Measurements from ENCODE around the gene PKN1. TPM values are rescaled to one million over a fixed set of nuclear protein-coding genes. Genes with fewer than 3 reads are reported as not detected.

PKN1 gene
- total and polyA plus RNA-seq, 9 of the 15 experiments (the other 6 are each of a cell fraction or from before 2014, with no cell fraction given): 0.30 to 228 (median 77.5) TPM

DNA sequence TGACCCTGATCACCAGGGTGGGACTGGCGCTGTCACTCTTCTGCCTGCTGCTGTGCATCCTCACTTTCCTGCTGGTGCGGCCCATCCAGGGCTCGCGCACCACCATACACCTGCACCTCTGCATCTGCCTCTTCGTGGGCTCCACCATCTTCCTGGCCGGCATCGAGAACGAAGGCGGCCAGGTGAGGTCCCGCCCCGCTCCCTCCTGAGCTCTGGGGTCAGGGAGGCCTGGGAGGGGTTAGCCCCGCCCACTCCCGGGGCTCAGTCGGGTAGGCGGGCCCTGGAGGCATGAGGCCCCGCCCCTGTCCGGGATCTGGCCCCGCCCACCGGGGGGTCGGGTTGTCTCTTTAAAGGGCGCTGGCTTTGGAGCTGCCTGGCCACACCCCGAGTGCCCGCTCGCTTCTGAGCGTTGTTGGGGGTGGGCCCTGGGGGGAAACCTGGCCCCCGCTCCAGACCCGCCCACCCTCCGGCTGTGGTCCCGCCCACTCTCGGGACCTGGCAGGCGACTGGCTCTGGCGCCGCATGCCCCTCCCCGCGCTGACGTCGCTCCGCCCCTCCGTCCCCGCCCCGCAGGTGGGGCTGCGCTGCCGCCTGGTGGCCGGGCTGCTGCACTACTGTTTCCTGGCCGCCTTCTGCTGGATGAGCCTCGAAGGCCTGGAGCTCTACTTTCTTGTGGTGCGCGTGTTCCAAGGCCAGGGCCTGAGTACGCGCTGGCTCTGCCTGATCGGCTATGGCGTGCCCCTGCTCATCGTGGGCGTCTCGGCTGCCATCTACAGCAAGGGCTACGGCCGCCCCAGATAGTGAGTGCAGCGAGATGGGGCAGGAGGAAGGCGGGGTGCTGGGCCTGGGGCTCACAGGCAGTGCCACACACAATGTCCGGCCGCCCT lies 27.1 kb upstream of the PKN1 start (continued):
- TF ChIP-seq, protein P1, sequence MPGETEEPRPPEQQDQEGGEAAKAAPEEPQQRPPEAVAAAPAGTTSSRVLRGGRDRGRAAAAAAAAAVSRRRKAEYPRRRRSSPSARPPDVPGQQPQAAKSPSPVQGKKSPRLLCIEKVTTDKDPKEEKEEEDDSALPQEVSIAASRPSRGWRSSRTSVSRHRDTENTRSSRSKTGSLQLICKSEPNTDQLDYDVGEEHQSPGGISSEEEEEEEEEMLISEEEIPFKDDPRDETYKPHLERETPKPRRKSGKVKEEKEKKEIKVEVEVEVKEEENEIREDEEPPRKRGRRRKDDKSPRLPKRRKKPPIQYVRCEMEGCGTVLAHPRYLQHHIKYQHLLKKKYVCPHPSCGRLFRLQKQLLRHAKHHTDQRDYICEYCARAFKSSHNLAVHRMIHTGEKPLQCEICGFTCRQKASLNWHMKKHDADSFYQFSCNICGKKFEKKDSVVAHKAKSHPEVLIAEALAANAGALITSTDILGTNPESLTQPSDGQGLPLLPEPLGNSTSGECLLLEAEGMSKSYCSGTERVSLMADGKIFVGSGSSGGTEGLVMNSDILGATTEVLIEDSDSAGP (CRISPR knock-in tag; IDR thresholded peaks at IDR 0.05): no peak; the same call in 1 of the 2 replicates
- TF ChIP-seq, protein P2, sequence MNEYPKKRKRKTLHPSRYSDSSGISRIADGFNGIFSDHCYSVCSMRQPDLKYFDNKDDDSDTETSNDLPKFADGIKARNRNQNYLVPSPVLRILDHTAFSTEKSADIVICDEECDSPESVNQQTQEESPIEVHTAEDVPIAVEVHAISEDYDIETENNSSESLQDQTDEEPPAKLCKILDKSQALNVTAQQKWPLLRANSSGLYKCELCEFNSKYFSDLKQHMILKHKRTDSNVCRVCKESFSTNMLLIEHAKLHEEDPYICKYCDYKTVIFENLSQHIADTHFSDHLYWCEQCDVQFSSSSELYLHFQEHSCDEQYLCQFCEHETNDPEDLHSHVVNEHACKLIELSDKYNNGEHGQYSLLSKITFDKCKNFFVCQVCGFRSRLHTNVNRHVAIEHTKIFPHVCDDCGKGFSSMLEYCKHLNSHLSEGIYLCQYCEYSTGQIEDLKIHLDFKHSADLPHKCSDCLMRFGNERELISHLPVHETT (CRISPR knock-in tag; conservative IDR thresholded peaks at IDR 0.05 in 1 of 2, IDR thresholded peaks at IDR 0.05 in 1 of 2): no peak
- peak; percentile 59; the same call in 1 of the 2 replicates for TF ChIP-seq XRCC5 (IDR thresholded peaks at IDR 0.05; ENCODE audit: low read depth, low read length)
- TF ChIP-seq, protein P3, sequence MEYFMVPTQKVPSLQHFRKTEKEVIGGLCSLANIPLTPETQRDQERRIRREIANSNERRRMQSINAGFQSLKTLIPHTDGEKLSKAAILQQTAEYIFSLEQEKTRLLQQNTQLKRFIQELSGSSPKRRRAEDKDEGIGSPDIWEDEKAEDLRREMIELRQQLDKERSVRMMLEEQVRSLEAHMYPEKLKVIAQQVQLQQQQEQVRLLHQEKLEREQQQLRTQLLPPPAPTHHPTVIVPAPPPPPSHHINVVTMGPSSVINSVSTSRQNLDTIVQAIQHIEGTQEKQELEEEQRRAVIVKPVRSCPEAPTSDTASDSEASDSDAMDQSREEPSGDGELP (CRISPR knock-in tag; IDR thresholded peaks at IDR 0.05; ENCODE audit: borderline replicate concordance): peak; percentile 88
- TF ChIP-seq, protein P4, sequence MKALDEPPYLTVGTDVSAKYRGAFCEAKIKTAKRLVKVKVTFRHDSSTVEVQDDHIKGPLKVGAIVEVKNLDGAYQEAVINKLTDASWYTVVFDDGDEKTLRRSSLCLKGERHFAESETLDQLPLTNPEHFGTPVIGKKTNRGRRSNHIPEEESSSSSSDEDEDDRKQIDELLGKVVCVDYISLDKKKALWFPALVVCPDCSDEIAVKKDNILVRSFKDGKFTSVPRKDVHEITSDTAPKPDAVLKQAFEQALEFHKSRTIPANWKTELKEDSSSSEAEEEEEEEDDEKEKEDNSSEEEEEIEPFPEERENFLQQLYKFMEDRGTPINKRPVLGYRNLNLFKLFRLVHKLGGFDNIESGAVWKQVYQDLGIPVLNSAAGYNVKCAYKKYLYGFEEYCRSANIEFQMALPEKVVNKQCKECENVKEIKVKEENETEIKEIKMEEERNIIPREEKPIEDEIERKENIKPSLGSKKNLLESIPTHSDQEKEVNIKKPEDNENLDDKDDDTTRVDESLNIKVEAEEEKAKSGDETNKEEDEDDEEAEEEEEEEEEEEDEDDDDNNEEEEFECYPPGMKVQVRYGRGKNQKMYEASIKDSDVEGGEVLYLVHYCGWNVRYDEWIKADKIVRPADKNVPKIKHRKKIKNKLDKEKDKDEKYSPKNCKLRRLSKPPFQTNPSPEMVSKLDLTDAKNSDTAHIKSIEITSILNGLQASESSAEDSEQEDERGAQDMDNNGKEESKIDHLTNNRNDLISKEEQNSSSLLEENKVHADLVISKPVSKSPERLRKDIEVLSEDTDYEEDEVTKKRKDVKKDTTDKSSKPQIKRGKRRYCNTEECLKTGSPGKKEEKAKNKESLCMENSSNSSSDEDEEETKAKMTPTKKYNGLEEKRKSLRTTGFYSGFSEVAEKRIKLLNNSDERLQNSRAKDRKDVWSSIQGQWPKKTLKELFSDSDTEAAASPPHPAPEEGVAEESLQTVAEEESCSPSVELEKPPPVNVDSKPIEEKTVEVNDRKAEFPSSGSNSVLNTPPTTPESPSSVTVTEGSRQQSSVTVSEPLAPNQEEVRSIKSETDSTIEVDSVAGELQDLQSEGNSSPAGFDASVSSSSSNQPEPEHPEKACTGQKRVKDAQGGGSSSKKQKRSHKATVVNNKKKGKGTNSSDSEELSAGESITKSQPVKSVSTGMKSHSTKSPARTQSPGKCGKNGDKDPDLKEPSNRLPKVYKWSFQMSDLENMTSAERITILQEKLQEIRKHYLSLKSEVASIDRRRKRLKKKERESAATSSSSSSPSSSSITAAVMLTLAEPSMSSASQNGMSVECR (CRISPR knock-in tag; IDR thresholded peaks at IDR 0.05): no peak; the same call in 1 of the 2 replicates
- TF ChIP-seq, protein P5, sequence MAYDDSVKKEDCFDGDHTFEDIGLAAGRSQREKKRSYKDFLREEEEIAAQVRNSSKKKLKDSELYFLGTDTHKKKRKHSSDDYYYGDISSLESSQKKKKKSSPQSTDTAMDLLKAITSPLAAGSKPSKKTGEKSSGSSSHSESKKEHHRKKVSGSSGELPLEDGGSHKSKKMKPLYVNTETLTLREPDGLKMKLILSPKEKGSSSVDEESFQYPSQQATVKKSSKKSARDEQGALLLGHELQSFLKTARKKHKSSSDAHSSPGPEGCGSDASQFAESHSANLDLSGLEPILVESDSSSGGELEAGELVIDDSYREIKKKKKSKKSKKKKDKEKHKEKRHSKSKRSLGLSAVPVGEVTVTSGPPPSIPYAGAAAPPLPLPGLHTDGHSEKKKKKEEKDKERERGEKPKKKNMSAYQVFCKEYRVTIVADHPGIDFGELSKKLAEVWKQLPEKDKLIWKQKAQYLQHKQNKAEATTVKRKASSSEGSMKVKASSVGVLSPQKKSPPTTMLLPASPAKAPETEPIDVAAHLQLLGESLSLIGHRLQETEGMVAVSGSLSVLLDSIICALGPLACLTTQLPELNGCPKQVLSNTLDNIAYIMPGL (CRISPR knock-in tag; IDR thresholded peaks at IDR 0.05): no peak
- TF ChIP-seq ARID2 (IDR thresholded peaks at IDR 0.05): peak; percentile 60; the same call in 1 of the 2 replicates
- no peak for TF ChIP-seq FOXJ2 (tag; IDR thresholded peaks at IDR 0.05)
- 0 out of 2 replicates have a peak, but pooled peaks have one; percentile 11 for TF ChIP-seq CBX5 (IDR thresholded peaks at IDR 0.05; ENCODE audit: borderline replicate concordance, low read depth)
- no peak for TF ChIP-seq BRF1 (IDR thresholded peaks at IDR 0.05; ENCODE audit: borderline replicate concordance, extremely low read depth, insufficient read length)
- TF ChIP-seq ZNF589 (CRISPR knock-in tag; IDR thresholded peaks at IDR 0.05; ENCODE audit: low read depth): no peak
- peak; percentile 62 for TF ChIP-seq RBFOX2 (IDR thresholded peaks at IDR 0.05; ENCODE audit: low read depth, low read length)
- TF ChIP-seq, protein P6, sequence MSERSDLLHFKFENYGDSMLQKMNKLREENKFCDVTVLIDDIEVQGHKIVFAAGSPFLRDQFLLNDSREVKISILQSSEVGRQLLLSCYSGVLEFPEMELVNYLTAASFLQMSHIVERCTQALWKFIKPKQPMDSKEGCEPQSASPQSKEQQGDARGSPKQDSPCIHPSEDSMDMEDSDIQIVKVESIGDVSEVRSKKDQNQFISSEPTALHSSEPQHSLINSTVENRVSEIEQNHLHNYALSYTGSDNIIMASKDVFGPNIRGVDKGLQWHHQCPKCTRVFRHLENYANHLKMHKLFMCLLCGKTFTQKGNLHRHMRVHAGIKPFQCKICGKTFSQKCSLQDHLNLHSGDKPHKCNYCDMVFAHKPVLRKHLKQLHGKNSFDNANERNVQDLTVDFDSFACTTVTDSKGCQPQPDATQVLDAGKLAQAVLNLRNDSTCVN (CRISPR knock-in tag; IDR thresholded peaks at IDR 0.05): 0 out of 2 replicates have a peak, but pooled peaks have one; percentile 31
